Activated CD8-positive, alpha-beta memory T cell treated with anti-CD3 and anti-CD28 coated beads for 48 hours (primary cell): ENCODE results near the gene C1orf52.

ENCODE experiments used
- DNase-seq, 3 experiments: peaks; one replicate each; pipeline ENCODE4 v3.0.0-alpha.2; 2020; ENCODE audit warnings: low read depth in 2 of 3, low spot score in 2 of 3

C1orf52 gene

GRCh38 chr1:85237613-85238012 lies 21.8 kb downstream of the C1orf52 start:
- DNase-seq: no peak

GRCh38 chr1:85230305-85230977 lies 29.0 kb downstream of the C1orf52 start:
- DNase-seq: no peak

GRCh38 chr1:85229574-85230097 lies 29.8 kb downstream of the C1orf52 start:
- DNase-seq: no peak

GRCh38 chr1:85228972-85229371 lies 30.5 kb downstream of the C1orf52 start:
- no peak for DNase-seq

- DNase-seq: no peak
Measured at GRCh38 chr1:85225624-85226380, 33.7 kb downstream of the C1orf52 start.

GRCh38 chr1:85224734-85225623 lies 34.5 kb downstream of the C1orf52 start:
- no peak for DNase-seq

- no peak for DNase-seq
Measured at GRCh38 chr1:85224295-85224694, 35.2 kb downstream of the C1orf52 start.

- no peak for DNase-seq
Measured at GRCh38 chr1:85223334-85223733, 36.1 kb downstream of the C1orf52 start.

GRCh38 chr1:85220756-85221201 lies 38.7 kb downstream of the C1orf52 start:
- DNase-seq: no peak

GRCh38 chr1:85219853-85220610 lies 39.4 kb downstream of the C1orf52 start:
- no peak for DNase-seq

- no peak for DNase-seq
Measured at GRCh38 chr1:85216697-85217096, 42.8 kb downstream of the C1orf52 start.

- no peak for DNase-seq
Measured at GRCh38 chr1:85214654-85215053, 44.8 kb downstream of the C1orf52 start.

GRCh38 chr1:85208488-85208887 lies 51.0 kb downstream of the C1orf52 start:
- no peak for DNase-seq

- no peak for DNase-seq
Measured at GRCh38 chr1:85203573-85204171, 55.8 kb downstream of the C1orf52 start.

- no peak for DNase-seq
Measured at GRCh38 chr1:85202864-85203255, 56.6 kb downstream of the C1orf52 start.

GRCh38 chr1:85202092-85202863 lies 57.2 kb downstream of the C1orf52 start:
- no peak for DNase-seq

- peak; percentile 9 to 27 (median 11) for DNase-seq
Measured at GRCh38 chr1:85201340-85202091, 57.9 kb downstream of the C1orf52 start.

GRCh38 chr1:85200463-85201339 lies 58.8 kb downstream of the C1orf52 start, which contains the start of gene SYDE2:
SYDE2 (minus strand) TSS chr1:85201016; CDS start chr1:85200996, 20 bp downstream.
- DNase-seq: peak; percentile 23 to 54 (median 30)
